PC-3 (cell line): Measurements from ENCODE around the gene RPS4Y1.

ENCODE experiments used
- EZH2 ChIP-seq: fragments of 300-600 bp; sonication (generic); IDR thresholded peaks from one replicate; pipeline ENCODE4 v1.6.1; 2017; ENCODE audit warnings: antibody characterized with exemption, mild to moderate bottlenecking, low read length; ENCODE audit not compliant: unreplicated experiment
- EZH2phosphoT487 ChIP-seq: fragments of 300-600 bp; sonication (generic); IDR thresholded peaks from 2 replicates; pipeline ENCODE4 v1.6.1; 2018; ENCODE audit warnings: mild to moderate bottlenecking, antibody characterized with exemption, low read length, borderline replicate concordance
- TF ChIP-seq, protein P1 (sequence below): fragments of 300-600 bp; sonication (generic); conservative IDR thresholded peaks from 2 replicates; pipeline ENCODE4 v1.5.1; 2017; ENCODE audit warnings: antibody characterized with exemption, low read depth, mild to moderate bottlenecking, low read length

DNA sequence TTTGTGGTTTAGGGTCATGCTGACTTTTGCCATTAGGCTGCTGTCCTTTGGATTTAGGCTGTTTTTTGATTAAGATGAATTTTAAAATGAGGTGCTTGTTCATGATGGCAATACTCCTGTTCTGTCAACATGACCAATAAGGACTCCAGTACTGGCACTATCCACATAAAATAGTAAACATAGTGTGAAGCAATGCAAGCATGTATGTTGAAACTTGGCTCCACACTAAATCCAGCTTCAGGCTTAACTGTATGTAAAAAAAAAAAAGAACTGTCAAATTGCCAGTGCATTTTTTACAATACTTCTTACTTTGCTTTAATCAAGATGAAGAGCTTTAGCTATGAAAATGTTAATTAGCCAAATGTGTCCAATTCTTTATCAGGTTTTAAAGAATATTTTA, 6.2 kb upstream of the RPS4Y1 start:
- TF ChIP-seq, protein P1, sequence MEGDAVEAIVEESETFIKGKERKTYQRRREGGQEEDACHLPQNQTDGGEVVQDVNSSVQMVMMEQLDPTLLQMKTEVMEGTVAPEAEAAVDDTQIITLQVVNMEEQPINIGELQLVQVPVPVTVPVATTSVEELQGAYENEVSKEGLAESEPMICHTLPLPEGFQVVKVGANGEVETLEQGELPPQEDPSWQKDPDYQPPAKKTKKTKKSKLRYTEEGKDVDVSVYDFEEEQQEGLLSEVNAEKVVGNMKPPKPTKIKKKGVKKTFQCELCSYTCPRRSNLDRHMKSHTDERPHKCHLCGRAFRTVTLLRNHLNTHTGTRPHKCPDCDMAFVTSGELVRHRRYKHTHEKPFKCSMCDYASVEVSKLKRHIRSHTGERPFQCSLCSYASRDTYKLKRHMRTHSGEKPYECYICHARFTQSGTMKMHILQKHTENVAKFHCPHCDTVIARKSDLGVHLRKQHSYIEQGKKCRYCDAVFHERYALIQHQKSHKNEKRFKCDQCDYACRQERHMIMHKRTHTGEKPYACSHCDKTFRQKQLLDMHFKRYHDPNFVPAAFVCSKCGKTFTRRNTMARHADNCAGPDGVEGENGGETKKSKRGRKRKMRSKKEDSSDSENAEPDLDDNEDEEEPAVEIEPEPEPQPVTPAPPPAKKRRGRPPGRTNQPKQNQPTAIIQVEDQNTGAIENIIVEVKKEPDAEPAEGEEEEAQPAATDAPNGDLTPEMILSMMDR: no peak
- TF ChIP-seq EZH2 (no peak), EZH2phosphoT487 (no peak)
